ENCODE results near the gene DPF3. TPM values are rescaled to one million over a fixed set of nuclear protein-coding genes. Genes with fewer than 3 reads are reported as not detected.

The DPF3 gene
- total RNA-seq, 2 donors from 2014 or later = 11.0 TPM; not detected in 1

GRCh38 chr14:72833174-72833573 is 60.7 kb downstream of the DPF3 start:
- intact Hi-C loops (cut with DNase I) = no loop called here
- Histone ChIP-seq H3K4me3 (no peak overlapping the region), H3K27me3 (replicated peaks; ENCODE audit: insufficient read depth) (no peaks in the 10 kb centered on the region), H3K36me3 (no peaks in the 10 kb centered on the region), H3K4me1 (replicated peaks) (no peaks in the 10 kb centered on the region), H3K27ac (no peak overlapping the region), H3K9me3 (no peaks in the 10 kb centered on the region)
- DNase-seq (ENCODE audit: low spot score) = no peak
- 88% methylated on average over 9 of the region's 9 CpGs for WGBS
- no peak for TF ChIP-seq POLR2AphosphoS5 (IDR thresholded peaks at IDR 0.05)
- no peak for TF ChIP-seq POLR2A (IDR thresholded peaks at IDR 0.05)
- TF ChIP-seq CTCF (IDR thresholded peaks at IDR 0.05) = no peak

GRCh38 chr14:72830786-72831594 is 62.9 kb downstream of the DPF3 start:
- 16% methylated on average over 16 of the region's 16 CpGs for WGBS
- H3K4me3 ChIP-seq = no peak overlapping the region
- H3K4me1 ChIP-seq (replicated peaks) = no peaks in the 10 kb centered on the region
- H3K27me3 ChIP-seq (replicated peaks; ENCODE audit: insufficient read depth) = no peaks in the 10 kb centered on the region
- no peak overlapping the region for H3K27ac ChIP-seq
- DNase-seq (ENCODE audit: low spot score) = no peak
- H3K36me3 ChIP-seq = no peaks in the 10 kb centered on the region
- H3K9me3 ChIP-seq = no peaks in the 10 kb centered on the region
- TF ChIP-seq POLR2A (IDR thresholded peaks at IDR 0.05) (no peak), CTCF (IDR thresholded peaks at IDR 0.05) (no peak), POLR2AphosphoS5 (IDR thresholded peaks at IDR 0.05) (no peak)
- intact Hi-C loops (cut with DNase I) = no loop called here

- intact Hi-C loops (cut with DNase I) = no loop called here
- Histone ChIP-seq H3K27me3 (replicated peaks; ENCODE audit: insufficient read depth) (no peaks in the 10 kb centered on the region), H3K36me3 (no peaks in the 10 kb centered on the region), H3K4me1 (replicated peaks) (no peaks in the 10 kb centered on the region), H3K27ac (no peak overlapping the region), H3K9me3 (no peaks in the 10 kb centered on the region), H3K4me3 (no peak overlapping the region)
- TF ChIP-seq CTCF (IDR thresholded peaks at IDR 0.05) (no peak), POLR2AphosphoS5 (IDR thresholded peaks at IDR 0.05) (no peak), POLR2A (IDR thresholded peaks at IDR 0.05) (no peak)
- no peak for DNase-seq (ENCODE audit: low spot score)
- 72% methylated on average over 4 of the region's 4 CpGs for WGBS
Measured at GRCh38 chr14:72830356-72830755, 63.5 kb downstream of the DPF3 start.

GRCh38 chr14:72828604-72829003 is 65.3 kb downstream of the DPF3 start:
- H3K4me3 ChIP-seq = no peak overlapping the region
- H3K27me3 ChIP-seq (replicated peaks; ENCODE audit: insufficient read depth) = peaks cover 4% of the 10 kb centered on the region
- H3K9me3 ChIP-seq = no peaks in the 10 kb centered on the region
- intact Hi-C loops (cut with DNase I) = no loop called here
- no peaks in the 10 kb centered on the region for H3K36me3 ChIP-seq
- TF ChIP-seq CTCF (IDR thresholded peaks at IDR 0.05) = no peak
- no peaks in the 10 kb centered on the region for H3K4me1 ChIP-seq (replicated peaks)
- no peak overlapping the region for H3K27ac ChIP-seq
- WGBS = 90% methylated on average over 5 of the region's 5 CpGs
- no peak for DNase-seq (ENCODE audit: low spot score)

DNA sequence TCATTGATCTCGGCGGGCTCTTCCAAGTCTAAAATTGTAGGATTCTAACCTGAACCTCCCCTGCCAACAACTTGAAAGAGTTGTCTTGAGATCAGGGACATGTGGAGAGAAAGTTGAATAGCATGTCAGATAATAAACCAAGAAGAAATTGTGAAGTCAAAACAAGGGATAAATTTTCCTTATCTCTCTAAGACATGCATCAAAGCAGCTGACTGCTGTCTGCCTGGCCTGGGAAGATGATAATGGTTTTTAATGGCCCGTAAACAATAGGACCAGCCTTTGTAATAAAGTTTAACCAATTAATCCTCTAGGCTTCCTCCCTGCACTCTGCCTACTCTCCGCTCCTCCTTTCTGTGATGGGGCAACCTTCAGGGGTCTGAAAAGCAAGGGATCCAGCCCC is 67.9 kb downstream of the DPF3 start:
- no peak for TF ChIP-seq POLR2A (IDR thresholded peaks at IDR 0.05)
- TF ChIP-seq CTCF (IDR thresholded peaks at IDR 0.05) = no peak
- TF ChIP-seq POLR2AphosphoS5 (IDR thresholded peaks at IDR 0.05) = no peak

More for the DNA sequence above, 67.9 kb downstream of the DPF3 start:
- no peak overlapping the region for H3K27ac ChIP-seq
- no peaks in the 10 kb centered on the region for H3K36me3 ChIP-seq
- DNase-seq (ENCODE audit: low spot score) = no peak
- H3K27me3 ChIP-seq (replicated peaks; ENCODE audit: insufficient read depth) = peaks cover 4% of the 10 kb centered on the region
- no peaks in the 10 kb centered on the region for H3K9me3 ChIP-seq
- H3K4me1 ChIP-seq (replicated peaks) = no peaks in the 10 kb centered on the region
- H3K4me3 ChIP-seq = no peak overlapping the region
- 35% methylated on average over 4 of the region's 4 CpGs for WGBS
- intact Hi-C loops (cut with DNase I) = no loop called here

Measured in prostate gland (tissue), 2 donors.